ENCODE measurements around the gene JOSD1.

The JOSD1 gene

DNA sequence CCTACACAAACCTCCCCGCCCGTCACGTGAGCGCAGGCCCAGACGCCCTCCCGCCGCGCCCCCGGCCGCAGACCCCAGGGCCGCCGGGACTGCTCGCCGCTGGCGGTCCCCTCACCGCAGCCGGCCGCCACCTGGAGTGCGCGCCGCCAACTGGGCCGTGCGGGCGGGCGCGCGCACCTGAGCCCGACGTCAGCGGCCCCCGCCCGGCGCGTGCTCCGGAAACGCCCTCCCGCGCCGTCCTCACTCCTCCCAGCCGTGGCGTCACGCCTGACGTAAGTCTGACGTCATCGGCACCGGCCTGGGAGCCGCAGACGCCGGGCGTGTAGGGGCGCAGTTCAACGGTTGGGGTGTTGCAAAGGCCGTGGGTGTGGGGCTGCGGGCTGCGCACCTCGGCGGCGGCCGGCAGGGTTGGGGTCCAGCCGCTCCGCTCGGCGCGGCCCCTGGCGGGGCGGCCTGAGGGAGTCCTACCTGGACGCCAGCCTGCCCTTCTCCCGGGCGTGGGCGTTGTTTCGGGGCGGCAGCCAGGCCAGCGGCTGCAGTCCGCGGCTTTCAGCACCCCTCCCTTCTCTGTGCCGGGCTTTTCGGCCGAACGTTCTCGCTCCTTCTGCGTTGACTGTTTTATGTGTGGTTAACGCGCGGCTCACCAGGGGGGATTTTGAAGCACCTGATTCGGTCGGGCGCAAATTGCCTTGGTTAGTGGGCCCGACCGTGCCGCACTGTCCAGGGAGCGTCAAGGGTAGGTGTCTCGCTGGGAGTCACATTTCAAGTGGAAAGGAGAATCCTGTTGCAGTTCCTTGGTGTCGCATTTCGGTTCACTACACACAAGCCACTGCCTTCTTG is at the start of gene JOSD1:
TSS of gene JOSD1 (minus strand) at position 155 of the 840 bp plus-strand sequence. CDS start 956 bp downstream, outside the sequence.
- DNase-seq (ENCODE audit: low read depth) = peak; percentile 96

DNA sequence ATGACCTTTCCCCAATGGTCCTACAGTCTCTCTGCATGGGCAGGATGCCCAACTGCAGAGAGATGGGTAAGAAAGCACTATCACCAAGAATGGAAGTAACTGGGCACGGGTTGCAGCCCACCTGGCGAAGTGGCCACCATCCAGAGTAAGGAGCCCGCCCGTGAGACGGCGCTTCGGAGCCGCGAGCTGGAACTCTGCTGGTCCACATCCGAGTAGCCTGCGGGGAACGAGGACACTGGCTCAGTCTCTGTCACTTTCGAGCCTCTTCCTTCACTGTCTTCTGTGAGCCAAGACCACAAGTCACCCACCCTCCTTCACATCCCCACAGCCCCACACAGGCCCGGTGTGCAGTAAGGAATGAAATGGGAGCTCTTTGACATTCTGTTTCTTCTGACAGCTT is 49.4 kb upstream of the JOSD1 start:
- DNase-seq (ENCODE audit: low read depth) = no peak

DNA sequence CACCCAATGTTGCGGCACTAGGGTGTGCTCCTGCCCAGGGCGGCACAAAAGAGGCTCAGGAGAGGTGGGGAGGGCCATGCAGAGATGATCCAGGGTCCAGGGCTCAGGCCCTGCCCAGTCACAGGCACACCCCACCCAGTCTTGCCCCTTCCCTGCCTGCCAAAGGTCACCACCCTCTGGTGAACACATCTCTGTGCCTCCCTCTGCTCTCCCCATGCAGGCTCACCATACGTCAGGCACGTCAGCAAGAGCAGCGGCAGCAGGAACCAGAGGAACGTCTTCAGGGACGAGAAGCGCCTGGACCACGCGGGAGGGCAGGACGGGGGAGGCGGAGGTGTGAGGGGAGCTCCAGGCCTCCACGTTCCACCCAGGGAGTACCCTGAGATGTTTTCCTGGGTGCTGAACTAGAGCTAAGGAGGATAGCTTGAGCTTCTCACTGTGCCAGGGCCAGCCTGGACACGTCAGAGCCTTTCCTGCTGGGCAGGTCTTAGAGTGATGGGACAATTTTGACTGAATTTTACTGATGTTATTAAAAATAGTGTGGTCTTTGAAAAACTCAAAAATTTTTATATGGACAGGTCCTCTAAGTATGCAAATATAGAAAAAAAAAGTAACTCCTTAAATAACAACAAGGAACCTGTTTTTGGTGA is 47.9 kb upstream of the JOSD1 start:
- DNase-seq (ENCODE audit: low read depth) = no peak

GRCh38 chr22:38745676-38746460 is 45.1 kb upstream of the JOSD1 start:
- no peak for DNase-seq (ENCODE audit: low read depth)

DNA sequence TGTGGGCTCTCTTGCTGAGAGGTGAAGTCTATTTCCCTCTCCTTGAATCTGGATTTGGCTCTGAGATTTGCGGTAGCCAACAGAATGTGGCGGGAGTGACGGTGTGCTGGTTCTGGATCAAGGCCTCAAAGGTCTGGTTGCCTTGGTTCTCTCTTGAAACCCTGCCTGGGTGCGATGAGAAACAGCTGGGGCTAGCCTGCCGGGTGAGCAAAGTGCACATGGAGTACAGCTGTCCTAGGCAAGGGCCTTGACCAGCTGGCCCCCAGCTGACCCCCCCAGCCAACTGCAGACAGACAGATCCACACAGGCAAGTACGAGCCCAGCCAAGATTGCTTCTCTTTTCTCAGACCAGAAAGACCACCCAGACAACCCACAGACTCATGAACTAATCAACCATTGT is 44.2 kb upstream of the JOSD1 start:
- no peak for DNase-seq (ENCODE audit: low read depth)

DNA sequence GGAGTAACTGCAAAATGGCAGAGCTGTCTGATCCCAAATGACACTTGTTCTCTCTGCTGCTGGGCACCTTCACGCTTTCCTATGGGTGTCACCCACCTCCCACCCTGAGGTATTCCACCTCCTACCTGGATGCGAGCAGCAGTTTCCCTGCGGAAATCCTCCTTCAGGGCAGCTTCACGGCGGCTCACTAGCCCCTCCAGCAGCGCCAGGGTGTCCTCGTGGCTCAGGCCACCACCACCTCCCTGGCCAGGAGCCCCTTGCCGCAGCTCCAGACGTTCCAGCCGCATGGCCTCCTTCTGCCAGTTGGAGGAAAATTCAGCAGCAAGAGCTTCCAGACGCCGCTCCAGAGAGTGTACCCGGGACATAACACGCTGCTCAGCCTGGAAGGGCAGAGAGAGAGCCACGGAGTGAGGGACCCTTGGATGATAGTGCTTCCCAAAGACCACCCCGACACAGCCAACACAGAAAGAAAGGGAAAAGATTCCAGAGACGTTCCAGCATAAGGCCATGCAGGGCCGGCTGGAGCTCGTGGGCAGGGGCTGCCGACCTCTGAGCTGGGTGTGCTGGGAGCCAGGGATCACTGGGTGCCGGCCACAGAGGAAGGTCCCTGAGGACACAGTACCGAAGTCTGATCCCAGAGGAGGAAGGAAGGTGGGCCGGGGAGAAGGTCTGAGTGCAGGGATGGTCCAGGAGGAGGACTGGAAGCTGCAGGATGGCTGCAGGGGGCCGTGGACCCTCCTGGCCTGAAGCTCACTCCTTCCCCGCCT is 41.6 kb upstream of the JOSD1 start:
- DNase-seq (ENCODE audit: low read depth) = no peak

- DNase-seq (ENCODE audit: low read depth) = no peak
These were observed 40.8 kb upstream of the JOSD1 start for GRCh38 chr22:38741576-38741975.

DNA sequence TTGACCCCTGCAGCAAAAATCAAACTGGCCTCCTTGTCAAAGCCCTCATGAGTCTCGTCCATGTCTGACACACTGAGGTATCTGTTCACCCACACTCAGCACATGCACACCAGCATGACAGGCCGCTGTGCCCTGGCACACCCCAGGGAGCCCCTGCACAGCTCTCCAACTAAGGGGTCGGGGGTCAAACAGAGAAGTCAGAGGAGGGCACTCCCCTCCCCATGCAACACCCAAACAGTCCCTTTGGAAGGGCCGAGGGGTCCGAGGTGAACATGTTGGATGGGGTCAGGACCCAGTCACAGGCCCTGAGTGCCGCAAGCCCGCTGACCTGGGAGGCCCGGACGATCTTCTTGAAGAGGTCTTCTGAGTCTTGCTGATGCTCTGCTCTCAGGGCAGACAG is 40.4 kb upstream of the JOSD1 start:
- no peak for DNase-seq (ENCODE audit: low read depth)

- no peak for DNase-seq (ENCODE audit: low read depth)
These were observed 40.0 kb upstream of the JOSD1 start for GRCh38 chr22:38740754-38741153.

- no peak for DNase-seq (ENCODE audit: low read depth)
These were observed 39.5 kb upstream of the JOSD1 start for GRCh38 chr22:38740116-38740723.

- DNase-seq (ENCODE audit: low read depth) = no peak
These were observed 38.7 kb upstream of the JOSD1 start for GRCh38 chr22:38739300-38740055.

- DNase-seq (ENCODE audit: low read depth) = no peak
These were observed 37.8 kb upstream of the JOSD1 start for GRCh38 chr22:38738475-38739070.

DNA sequence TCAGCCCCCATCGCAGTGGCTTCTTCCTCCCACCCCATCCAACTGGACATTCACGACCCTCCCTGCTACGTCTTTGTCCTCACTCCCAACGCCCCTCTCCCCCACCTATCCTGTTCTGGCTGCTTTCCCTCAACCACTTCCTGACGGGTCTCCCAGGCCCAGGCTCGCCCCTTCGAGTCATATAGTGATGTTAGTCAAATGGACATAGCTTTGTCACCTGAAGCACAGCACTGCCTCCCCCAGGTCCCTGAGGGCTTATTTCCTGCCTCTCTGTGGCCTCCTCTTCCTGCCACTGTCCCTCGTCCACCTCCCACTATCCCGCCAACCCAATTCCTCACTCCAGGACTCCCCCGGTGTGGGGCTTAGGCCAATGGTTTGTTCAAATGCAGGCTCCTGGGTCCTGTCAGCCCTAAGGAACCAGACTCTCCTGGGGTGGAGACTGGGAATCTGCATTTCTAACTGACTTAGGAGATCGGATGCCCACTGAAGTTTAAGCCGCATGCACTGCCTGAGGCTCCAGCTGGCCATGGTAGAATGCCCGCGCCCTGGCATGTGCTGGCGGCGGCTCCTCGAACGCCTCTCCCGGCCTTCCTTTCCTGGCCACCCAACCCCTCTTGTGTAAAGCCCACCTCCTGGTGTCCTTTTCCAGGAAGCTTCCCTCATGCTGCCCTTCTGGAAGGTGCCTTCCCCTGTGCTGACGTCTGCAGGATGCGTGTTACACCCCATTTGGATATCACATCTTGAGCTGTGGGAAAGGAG is 36.7 kb upstream of the JOSD1 start:
- no peak for DNase-seq (ENCODE audit: low read depth)

GRCh38 chr22:38736257-38736570 is 35.5 kb upstream of the JOSD1 start:
- no peak for DNase-seq (ENCODE audit: low read depth)

DNA sequence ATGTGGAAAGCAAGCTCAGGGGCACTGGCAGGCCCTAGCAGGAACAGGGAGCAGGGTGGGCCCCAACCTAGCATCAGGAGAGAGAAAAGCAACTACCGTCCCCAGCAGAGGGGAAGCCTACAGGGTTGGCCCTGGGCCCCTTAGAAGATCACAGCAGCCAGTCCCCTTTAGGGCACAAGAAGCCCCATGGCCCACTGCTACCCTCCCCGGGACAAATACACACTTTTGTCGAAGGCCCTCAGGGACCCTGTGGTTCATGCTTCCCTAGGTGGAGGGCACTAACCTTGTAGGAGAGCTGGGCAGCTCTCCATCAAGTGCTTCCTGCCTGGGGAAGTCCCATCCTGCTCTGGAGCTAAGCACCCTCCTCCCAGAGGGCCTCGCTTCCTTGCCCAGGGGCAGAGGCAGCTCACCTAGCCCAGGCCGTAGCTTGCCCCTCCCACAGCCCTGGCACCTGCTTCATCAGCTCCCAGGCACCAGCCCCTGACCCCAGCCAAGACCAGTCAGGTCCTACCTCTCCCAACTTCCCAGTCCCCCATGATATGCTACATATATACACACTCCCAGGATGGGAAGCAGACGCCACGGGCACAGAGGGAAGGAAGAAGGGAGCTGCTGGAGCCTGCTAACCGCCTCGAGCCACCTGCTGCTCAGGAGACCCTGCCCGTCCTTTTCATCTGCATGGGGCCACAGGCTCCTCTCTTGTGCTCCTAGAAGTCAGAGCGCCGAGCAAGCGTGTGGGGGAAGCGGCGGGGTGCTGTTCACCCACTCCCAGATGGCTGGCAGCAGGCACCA is 34.9 kb upstream of the JOSD1 start:
- DNase-seq (ENCODE audit: low read depth) = no peak

DNA sequence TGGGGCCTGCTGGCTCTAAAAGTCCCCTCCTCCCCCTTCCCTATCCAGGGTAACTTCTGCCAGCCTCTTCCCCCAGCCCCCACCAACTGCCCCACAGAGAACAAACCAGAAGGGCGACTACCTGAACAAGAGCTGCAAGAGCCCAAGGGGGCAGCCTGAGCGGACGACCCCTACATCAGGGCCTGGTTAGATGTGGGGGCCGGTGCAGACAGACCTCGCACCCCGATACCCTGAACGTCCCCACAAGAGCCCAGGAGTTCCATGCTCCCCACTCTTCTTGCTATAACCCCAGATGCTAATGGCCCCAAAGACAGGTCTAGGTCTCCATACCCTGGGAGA is 34.4 kb upstream of the JOSD1 start:
- DNase-seq (ENCODE audit: low read depth) = no peak

- no peak for DNase-seq (ENCODE audit: low read depth)
These were observed 33.8 kb upstream of the JOSD1 start for GRCh38 chr22:38734421-38735100.

- no peak for DNase-seq (ENCODE audit: low read depth)
These were observed 33.1 kb upstream of the JOSD1 start for GRCh38 chr22:38733724-38734381.

Measured in stimulated activated CD4-positive, alpha-beta T cell treated with anti-CD3 and anti-CD28 coated beads, Interleukin-2, amount 100 ng/mL, for 4 hours (primary cell).